ENCODE measurements around the gene SFN. TPM values are rescaled to one million over a fixed set of nuclear protein-coding genes. Genes with fewer than 3 reads are reported as not detected.

The SFN gene
- total and polyA plus RNA-seq, 2 of the 13 experiments (the other 11 are each of a cell fraction or from before 2014, with no cell fraction given): 4.3 to 5.6 TPM

DNA sequence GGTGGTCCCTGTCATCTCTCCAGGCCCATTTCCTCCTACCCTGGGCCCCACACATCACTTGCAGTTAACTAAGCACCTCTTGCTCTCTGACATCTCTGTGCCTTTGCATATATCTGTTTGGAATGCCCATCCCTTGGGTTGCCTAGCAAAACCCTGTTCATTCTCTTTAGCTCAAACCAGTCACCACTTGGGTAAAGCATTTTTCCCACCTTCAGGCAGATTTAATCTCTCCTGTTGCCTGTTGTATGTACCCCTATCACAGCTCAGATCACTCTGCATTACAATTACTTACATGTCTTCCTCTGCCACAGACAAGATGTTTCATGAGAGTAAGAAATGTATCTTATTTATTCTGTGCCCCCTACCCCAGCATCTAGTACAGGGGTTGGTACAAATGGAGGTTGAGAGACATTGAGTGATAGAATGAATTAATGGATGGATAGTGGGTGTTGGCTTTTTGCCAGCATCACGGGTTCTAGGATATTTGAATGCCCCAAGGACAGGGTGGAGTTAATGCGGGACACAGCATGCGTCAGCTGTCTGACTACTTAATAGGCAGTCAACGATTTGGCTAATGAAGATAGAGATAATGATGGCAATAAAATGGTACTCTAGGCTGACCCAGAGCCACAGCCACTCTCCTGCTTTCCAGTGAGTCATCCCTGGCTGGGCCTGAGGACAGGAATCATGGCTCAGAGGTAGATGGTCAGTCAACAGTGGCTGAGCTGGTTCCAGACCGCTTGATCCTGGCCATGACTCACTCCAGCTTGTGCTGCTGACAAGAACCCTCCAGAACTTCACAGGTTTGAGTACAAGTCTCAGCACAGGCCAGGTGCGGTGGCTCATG is 44.3 kb downstream of the SFN start (continued):
- TF ChIP-seq, protein P1, sequence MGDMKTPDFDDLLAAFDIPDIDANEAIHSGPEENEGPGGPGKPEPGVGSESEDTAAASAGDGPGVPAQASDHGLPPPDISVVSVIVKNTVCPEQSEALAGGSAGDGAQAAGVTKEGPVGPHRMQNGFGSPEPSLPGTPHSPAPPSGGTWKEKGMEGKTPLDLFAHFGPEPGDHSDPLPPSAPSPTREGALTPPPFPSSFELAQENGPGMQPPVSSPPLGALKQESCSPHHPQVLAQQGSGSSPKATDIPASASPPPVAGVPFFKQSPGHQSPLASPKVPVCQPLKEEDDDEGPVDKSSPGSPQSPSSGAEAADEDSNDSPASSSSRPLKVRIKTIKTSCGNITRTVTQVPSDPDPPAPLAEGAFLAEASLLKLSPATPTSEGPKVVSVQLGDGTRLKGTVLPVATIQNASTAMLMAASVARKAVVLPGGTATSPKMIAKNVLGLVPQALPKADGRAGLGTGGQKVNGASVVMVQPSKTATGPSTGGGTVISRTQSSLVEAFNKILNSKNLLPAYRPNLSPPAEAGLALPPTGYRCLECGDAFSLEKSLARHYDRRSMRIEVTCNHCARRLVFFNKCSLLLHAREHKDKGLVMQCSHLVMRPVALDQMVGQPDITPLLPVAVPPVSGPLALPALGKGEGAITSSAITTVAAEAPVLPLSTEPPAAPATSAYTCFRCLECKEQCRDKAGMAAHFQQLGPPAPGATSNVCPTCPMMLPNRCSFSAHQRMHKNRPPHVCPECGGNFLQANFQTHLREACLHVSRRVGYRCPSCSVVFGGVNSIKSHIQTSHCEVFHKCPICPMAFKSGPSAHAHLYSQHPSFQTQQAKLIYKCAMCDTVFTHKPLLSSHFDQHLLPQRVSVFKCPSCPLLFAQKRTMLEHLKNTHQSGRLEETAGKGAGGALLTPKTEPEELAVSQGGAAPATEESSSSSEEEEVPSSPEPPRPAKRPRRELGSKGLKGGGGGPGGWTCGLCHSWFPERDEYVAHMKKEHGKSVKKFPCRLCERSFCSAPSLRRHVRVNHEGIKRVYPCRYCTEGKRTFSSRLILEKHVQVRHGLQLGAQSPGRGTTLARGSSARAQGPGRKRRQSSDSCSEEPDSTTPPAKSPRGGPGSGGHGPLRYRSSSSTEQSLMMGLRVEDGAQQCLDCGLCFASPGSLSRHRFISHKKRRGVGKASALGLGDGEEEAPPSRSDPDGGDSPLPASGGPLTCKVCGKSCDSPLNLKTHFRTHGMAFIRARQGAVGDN (CRISPR knock-in tag; IDR thresholded peaks at IDR 0.05): peak; percentile 83
- TF ChIP-seq, protein P2, sequence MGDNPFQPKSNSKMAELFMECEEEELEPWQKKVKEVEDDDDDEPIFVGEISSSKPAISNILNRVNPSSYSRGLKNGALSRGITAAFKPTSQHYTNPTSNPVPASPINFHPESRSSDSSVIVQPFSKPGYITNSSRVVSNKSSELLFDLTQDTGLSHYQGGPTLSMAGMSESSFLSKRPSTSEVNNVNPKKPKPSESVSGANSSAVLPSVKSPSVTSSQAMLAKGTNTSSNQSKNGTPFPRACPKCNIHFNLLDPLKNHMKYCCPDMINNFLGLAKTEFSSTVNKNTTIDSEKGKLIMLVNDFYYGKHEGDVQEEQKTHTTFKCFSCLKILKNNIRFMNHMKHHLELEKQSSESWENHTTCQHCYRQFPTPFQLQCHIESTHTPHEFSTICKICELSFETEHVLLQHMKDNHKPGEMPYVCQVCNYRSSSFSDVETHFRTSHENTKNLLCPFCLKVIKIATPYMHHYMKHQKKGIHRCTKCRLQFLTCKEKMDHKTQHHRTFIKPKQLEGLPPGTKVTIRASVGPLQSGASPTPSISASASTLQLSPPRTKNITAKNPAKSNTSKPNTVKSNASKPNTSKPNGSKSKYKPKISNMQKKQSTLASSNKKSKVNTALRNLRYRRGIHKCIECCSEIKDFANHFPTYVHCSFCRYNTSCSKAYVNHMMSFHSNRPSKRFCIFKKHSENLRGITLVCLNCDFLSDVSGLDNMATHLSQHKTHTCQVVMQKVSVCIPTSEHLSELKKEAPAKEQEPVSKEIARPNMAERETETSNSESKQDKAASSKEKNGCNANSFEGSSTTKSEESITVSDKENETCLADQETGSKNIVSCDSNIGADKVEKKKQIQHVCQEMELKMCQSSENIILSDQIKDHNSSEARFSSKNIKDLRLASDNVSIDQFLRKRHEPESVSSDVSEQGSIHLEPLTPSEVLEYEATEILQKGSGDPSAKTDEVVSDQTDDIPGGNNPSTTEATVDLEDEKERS (CRISPR knock-in tag; IDR thresholded peaks at IDR 0.05): no peak
- TF ChIP-seq FOSL1 (CRISPR knock-in tag; IDR thresholded peaks at IDR 0.05; ENCODE audit: borderline replicate concordance): peak; percentile 72; the same call in 1 of the 2 replicates
- TF ChIP-seq KLF9 (CRISPR knock-in tag; IDR thresholded peaks at IDR 0.05; ENCODE audit: low read depth): no peak
- TF ChIP-seq ZNF570 (CRISPR knock-in tag; IDR thresholded peaks at IDR 0.05; ENCODE audit: borderline replicate concordance): no peak
- no peak for TF ChIP-seq MZF1 (CRISPR knock-in tag; IDR thresholded peaks at IDR 0.05; ENCODE audit: borderline replicate concordance)
- TF ChIP-seq CREB1 (IDR thresholded peaks at IDR 0.05): 0 out of 2 replicates have a peak, but pooled peaks have one; percentile 11
- TF ChIP-seq CREB1 (CRISPR knock-in tag; IDR thresholded peaks at IDR 0.05): no peak
- TF ChIP-seq, protein P3, sequence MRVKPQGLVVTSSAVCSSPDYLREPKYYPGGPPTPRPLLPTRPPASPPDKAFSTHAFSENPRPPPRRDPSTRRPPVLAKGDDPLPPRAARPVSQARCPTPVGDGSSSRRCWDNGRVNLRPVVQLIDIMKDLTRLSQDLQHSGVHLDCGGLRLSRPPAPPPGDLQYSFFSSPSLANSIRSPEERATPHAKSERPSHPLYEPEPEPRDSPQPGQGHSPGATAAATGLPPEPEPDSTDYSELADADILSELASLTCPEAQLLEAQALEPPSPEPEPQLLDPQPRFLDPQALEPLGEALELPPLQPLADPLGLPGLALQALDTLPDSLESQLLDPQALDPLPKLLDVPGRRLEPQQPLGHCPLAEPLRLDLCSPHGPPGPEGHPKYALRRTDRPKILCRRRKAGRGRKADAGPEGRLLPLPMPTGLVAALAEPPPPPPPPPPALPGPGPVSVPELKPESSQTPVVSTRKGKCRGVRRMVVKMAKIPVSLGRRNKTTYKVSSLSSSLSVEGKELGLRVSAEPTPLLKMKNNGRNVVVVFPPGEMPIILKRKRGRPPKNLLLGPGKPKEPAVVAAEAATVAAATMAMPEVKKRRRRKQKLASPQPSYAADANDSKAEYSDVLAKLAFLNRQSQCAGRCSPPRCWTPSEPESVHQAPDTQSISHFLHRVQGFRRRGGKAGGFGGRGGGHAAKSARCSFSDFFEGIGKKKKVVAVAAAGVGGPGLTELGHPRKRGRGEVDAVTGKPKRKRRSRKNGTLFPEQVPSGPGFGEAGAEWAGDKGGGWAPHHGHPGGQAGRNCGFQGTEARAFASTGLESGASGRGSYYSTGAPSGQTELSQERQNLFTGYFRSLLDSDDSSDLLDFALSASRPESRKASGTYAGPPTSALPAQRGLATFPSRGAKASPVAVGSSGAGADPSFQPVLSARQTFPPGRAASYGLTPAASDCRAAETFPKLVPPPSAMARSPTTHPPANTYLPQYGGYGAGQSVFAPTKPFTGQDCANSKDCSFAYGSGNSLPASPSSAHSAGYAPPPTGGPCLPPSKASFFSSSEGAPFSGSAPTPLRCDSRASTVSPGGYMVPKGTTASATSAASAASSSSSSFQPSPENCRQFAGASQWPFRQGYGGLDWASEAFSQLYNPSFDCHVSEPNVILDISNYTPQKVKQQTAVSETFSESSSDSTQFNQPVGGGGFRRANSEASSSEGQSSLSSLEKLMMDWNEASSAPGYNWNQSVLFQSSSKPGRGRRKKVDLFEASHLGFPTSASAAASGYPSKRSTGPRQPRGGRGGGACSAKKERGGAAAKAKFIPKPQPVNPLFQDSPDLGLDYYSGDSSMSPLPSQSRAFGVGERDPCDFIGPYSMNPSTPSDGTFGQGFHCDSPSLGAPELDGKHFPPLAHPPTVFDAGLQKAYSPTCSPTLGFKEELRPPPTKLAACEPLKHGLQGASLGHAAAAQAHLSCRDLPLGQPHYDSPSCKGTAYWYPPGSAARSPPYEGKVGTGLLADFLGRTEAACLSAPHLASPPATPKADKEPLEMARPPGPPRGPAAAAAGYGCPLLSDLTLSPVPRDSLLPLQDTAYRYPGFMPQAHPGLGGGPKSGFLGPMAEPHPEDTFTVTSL (CRISPR knock-in tag; IDR thresholded peaks at IDR 0.05; ENCODE audit: borderline replicate concordance): no peak
- TF ChIP-seq HNRNPK (IDR thresholded peaks at IDR 0.05; ENCODE audit: low read depth, low read length, poor library complexity, severe bottlenecking): no peak
- TF ChIP-seq ZNF253 (CRISPR knock-in tag; IDR thresholded peaks at IDR 0.05; ENCODE audit: borderline replicate concordance): no peak
- no peak for TF ChIP-seq PHF20 (CRISPR knock-in tag; IDR thresholded peaks at IDR 0.05)
- TF ChIP-seq IRX3 (CRISPR knock-in tag; IDR thresholded peaks at IDR 0.05; ENCODE audit: borderline replicate concordance, low read depth): no peak
- TF ChIP-seq, protein P4, sequence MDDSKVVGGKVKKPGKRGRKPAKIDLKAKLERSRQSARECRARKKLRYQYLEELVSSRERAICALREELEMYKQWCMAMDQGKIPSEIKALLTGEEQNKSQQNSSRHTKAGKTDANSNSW (CRISPR knock-in tag; IDR thresholded peaks at IDR 0.05; ENCODE audit: borderline replicate concordance): no peak
- peak; percentile 11 for TF ChIP-seq TBL1XR1 (IDR thresholded peaks at IDR 0.05; ENCODE audit: borderline replicate concordance, low read length, partially characterized antibody)

All from HepG2 (cell line).